Neuronal stem cell (in vitro differentiated cells): Measurements from ENCODE around the gene KLF7. TPM values are rescaled to one million over a fixed set of nuclear protein-coding genes. Genes with fewer than 3 reads are reported as not detected.
A peak's percentile ranks its signal among the peaks of the same experiment; 100 is the strongest.

Source experiments
- DNase-seq: peaks from one replicate; pipeline ENCODE4 v3.0.0-alpha.2; 2013; ENCODE audit warnings: low spot score
- H2AFZ ChIP-seq: one replicate; pipeline ENCODE4 v1.6.1; 2013; ENCODE audit warnings: mild to moderate bottlenecking, low read length, inconsistent platforms
- H2AK5ac ChIP-seq: 2 replicates; pipeline ENCODE4 v1.6.1; 2013; ENCODE audit warnings: low read depth, mild to moderate bottlenecking, inconsistent platforms, low read length, moderate library complexity, mixed read lengths
- H2BK120ac ChIP-seq: 2 replicates; pipeline ENCODE4 v1.6.1; 2013; ENCODE audit warnings: low read depth, mild to moderate bottlenecking, inconsistent platforms, low read length, moderate library complexity, mixed read lengths
- H2BK12ac ChIP-seq: one replicate; pipeline ENCODE4 v1.6.1; 2013; ENCODE audit warnings: low read length, inconsistent platforms
- H2BK15ac ChIP-seq: 2 replicates; pipeline ENCODE4 v1.6.1; 2013; ENCODE audit warnings: mild to moderate bottlenecking, low read length, inconsistent platforms, mixed read lengths
- H2BK5ac ChIP-seq: one replicate; pipeline ENCODE4 v1.6.1; 2013; ENCODE audit warnings: inconsistent platforms, mild to moderate bottlenecking, low read length, moderate library complexity
- H3K14ac ChIP-seq: one replicate; pipeline ENCODE4 v1.6.1; 2013; ENCODE audit warnings: low read length, inconsistent platforms
- H3K18ac ChIP-seq: 2 replicates; pipeline ENCODE4 v1.6.1; 2013; ENCODE audit warnings: low read length, inconsistent platforms
- H3K23ac ChIP-seq: 2 replicates; pipeline ENCODE4 v1.6.1; 2013; ENCODE audit warnings: low read depth, mild to moderate bottlenecking, mixed read lengths, low read length, inconsistent platforms; ENCODE audit not compliant: poor library complexity
- H3K27ac ChIP-seq: replicated peaks from 3 replicates; pipeline ENCODE4 v1.5.1; 2013; ENCODE audit warnings: low read length, inconsistent platforms
- H3K27me3 ChIP-seq, 3 experiments: 2 replicates each; pipeline ENCODE4 v1.6.1; 2013; ENCODE audit warnings: low read length in 3 of 3, mild to moderate bottlenecking in 2 of 3, inconsistent platforms in 1 of 3, low read depth in 1 of 3, mixed read lengths in 1 of 3, moderate library complexity in 1 of 3; ENCODE audit not compliant: control insufficient read depth in 3 of 3, insufficient read depth in 3 of 3
- H3K36me3 ChIP-seq, 2 donors: replicated peaks in 1 of 2; 2 replicates each; pipeline ENCODE4 v1.6.1; 2013; ENCODE audit warnings: low read length in 2 of 2; ENCODE audit not compliant: control insufficient read depth in 2 of 2, insufficient read depth in 2 of 2
- H3K4ac ChIP-seq: 2 replicates; pipeline ENCODE4 v1.6.1; 2013; ENCODE audit warnings: inconsistent platforms, mild to moderate bottlenecking, low read length, moderate library complexity
- H3K4me1 ChIP-seq, 2 donors: 1 replicate in 1 of 2; 2 replicates in 1 of 2; pipeline ENCODE4 v1.6.1; 2013; ENCODE audit warnings: low read length in 2 of 2, low read depth in 1 of 2; ENCODE audit not compliant: control insufficient read depth in 2 of 2, insufficient read depth in 1 of 2
- H3K4me2 ChIP-seq: one replicate; pipeline ENCODE4 v1.6.1; 2013; ENCODE audit warnings: mild to moderate bottlenecking, low read length, inconsistent platforms; ENCODE audit not compliant: insufficient read depth, poor library complexity, severe bottlenecking
- H3K4me3 ChIP-seq, 2 donors: 2 replicates each; pipeline ENCODE4 v1.5.1; 2013; ENCODE audit warnings: low read length in 2 of 2, mild to moderate bottlenecking in 2 of 2, inconsistent platforms in 1 of 2, moderate library complexity in 1 of 2
- H3K79me1 ChIP-seq: one replicate; pipeline ENCODE4 v1.6.1; 2013; ENCODE audit warnings: low read depth, mild to moderate bottlenecking, inconsistent platforms, low read length, moderate library complexity
- H3K9ac ChIP-seq: one replicate; pipeline ENCODE4 v1.6.1; 2013; ENCODE audit warnings: mild to moderate bottlenecking, low read depth, low read length, inconsistent platforms; ENCODE audit not compliant: poor library complexity
- H3K9me3 ChIP-seq, 2 donors: replicated peaks in 1 of 2; 2 replicates each; pipeline versions ENCODE3 to v1.6.1; 2013; ENCODE audit warnings: low read length in 2 of 2, mild to moderate bottlenecking in 2 of 2, inconsistent platforms in 1 of 2, low read depth in 1 of 2, mixed read lengths in 1 of 2, moderate library complexity in 1 of 2; ENCODE audit not compliant: control insufficient read depth in 2 of 2, insufficient read depth in 1 of 2
- H4K8ac ChIP-seq: one replicate; pipeline ENCODE4 v1.6.1; 2013; ENCODE audit warnings: low read depth, mild to moderate bottlenecking, inconsistent platforms, low read length, moderate library complexity
- H4K91ac ChIP-seq: one replicate; pipeline ENCODE4 v1.6.1; 2013; ENCODE audit warnings: low read length, low read depth, mild to moderate bottlenecking, inconsistent platforms; ENCODE audit not compliant: poor library complexity
- WGBS, 2 donors: extraction: QIAGEN DNeasy Blood & Tissue Kit; methylation state at CpG; one replicate each; pipeline ENCODE4 v1.1.7; 2013; ENCODE audit warnings: missing lambda C conversion rate in 2 of 2, mixed read lengths in 1 of 2; ENCODE audit not compliant: insufficient read length in 2 of 2, insufficient replicate concordance in 1 of 2; ENCODE audit errors: extremely low coverage in 2 of 2; 5-methylcytosine and 5-hydroxymethylcytosine counted together
- polyA plus RNA-seq, 2 experiments: library from polyadenylated mRNA; stranded (reverse); fragments of 200-250 nt; gene quantifications; one replicate each; pipeline ENCODE4 v1.2.3, GENCODE V29; 2013

The KLF7 gene
- polyA plus RNA-seq (2013, experiment 1 of 2), result 10.9 TPM
- polyA plus RNA-seq (2013, experiment 2 of 2), result 12.5 TPM

- Histone ChIP-seq H2BK12ac (no peak within 1 kb of the TSS), H2BK5ac (peak within 1 kb of the TSS; percentile 89), H3K18ac (peak within 1 kb of the TSS; percentile 99), H3K23ac (peak within 1 kb of the TSS; percentile 95), H3K9me3 (peaks cover 0 to 3% of the 10 kb centered on the region in 2 donors), H4K91ac (peak within 1 kb of the TSS; percentile 82), H3K79me1 (peaks cover 1% of the 10 kb centered on the region), H3K4ac (peak within 1 kb of the TSS; percentile 97), H2AK5ac (peak within 1 kb of the TSS; percentile 83), H2BK15ac (peak within 1 kb of the TSS; percentile 59), H2BK120ac (no peak within 1 kb of the TSS), H3K36me3 (no peaks in the 10 kb centered on the region), H3K4me2 (peak within 1 kb of the TSS; percentile 92), H3K9ac (peak within 1 kb of the TSS; percentile 87), H3K27me3 (no peaks in the 10 kb centered on the region), H3K4me1 (peaks cover 11 to 30% of the 10 kb centered on the region in 2 donors), H3K27ac (peak within 1 kb of the TSS; percentile 96), H2AFZ (peak within 1 kb of the TSS; percentile 76), H4K8ac (no peak within 1 kb of the TSS), H3K14ac (no peak within 1 kb of the TSS), H3K4me3 (peak within 1 kb of the TSS; percentile 72 to 84)
- WGBS, 2 donors, result no CpG with 5 or more reads among the region's 36 CpGs
- DNase-seq, result no peak
Measured at GRCh38 chr2:207165121-207166038, at the start of gene KLF7. Gene KLF7 (minus strand): TSS chr2:207165948. CDS start chr2:207165568, 380 bp downstream.

- Histone ChIP-seq H3K27ac (no peak overlapping the region), H3K9ac (no peak overlapping the region), H3K23ac (no peak overlapping the region), H3K4me2 (no peak overlapping the region), H2AFZ (no peak overlapping the region), H3K4me1 (peaks cover 1 to 35% of the 10 kb centered on the region in 2 donors), H4K91ac (no peak overlapping the region), H4K8ac (no peak overlapping the region), H2BK15ac (no peak overlapping the region), H3K4ac (no peak overlapping the region), H3K79me1 (no peaks in the 10 kb centered on the region), H2BK12ac (no peak overlapping the region), H2AK5ac (no peak overlapping the region), H2BK5ac (no peak overlapping the region), H3K4me3 (no peak overlapping the region), H3K18ac (no peak overlapping the region), H3K36me3 (no peaks in the 10 kb centered on the region), H2BK120ac (no peak overlapping the region), H3K9me3 (no peaks in the 10 kb centered on the region), H3K14ac (no peak overlapping the region), H3K27me3 (no peaks in the 10 kb centered on the region)
- WGBS, 2 donors, result no CpG with 5 or more reads among the region's 2 CpGs
- no peak for DNase-seq
Measured at GRCh38 chr2:207215308-207215707, 49.6 kb upstream of the KLF7 start.

GRCh38 chr2:207214446-207214845 is 48.7 kb upstream of the KLF7 start:
- H2AK5ac ChIP-seq, result no peak overlapping the region
- no CpG with 5 or more reads among the region's 3 CpGs for WGBS, 2 donors

GRCh38 chr2:207206011-207206410 is 40.3 kb upstream of the KLF7 start:
- DNase-seq, result no peak
- Histone ChIP-seq H2BK12ac (no peak overlapping the region), H3K9me3 (no peaks in the 10 kb centered on the region), H2BK15ac (no peak overlapping the region), H4K8ac (no peak overlapping the region), H3K79me1 (no peaks in the 10 kb centered on the region), H3K14ac (no peak overlapping the region), H2AFZ (no peak overlapping the region), H3K27me3 (no peaks in the 10 kb centered on the region), H2AK5ac (no peak overlapping the region), H3K4me2 (no peak overlapping the region), H3K9ac (no peak overlapping the region), H3K4ac (no peak overlapping the region), H3K4me3 (no peak overlapping the region), H2BK120ac (no peak overlapping the region), H3K18ac (no peak overlapping the region), H3K36me3 (no peaks in the 10 kb centered on the region), H3K27ac (no peak overlapping the region), H2BK5ac (no peak overlapping the region), H3K4me1 (peaks cover 0 to 4% of the 10 kb centered on the region in 2 donors), H3K23ac (no peak overlapping the region), H4K91ac (no peak overlapping the region)
- no CpG with 5 or more reads among the region's 3 CpGs for WGBS, 2 donors

More at GRCh38 chr2:207214446-207214845, 48.7 kb upstream of the KLF7 start:
- no peaks in the 10 kb centered on the region for H3K9me3 ChIP-seq
- H3K27me3 ChIP-seq, result no peaks in the 10 kb centered on the region
- no peak overlapping the region for H2BK5ac ChIP-seq
- H3K9ac ChIP-seq, result no peak overlapping the region
- no peak overlapping the region for H4K8ac ChIP-seq
- H3K4ac ChIP-seq, result no peak overlapping the region
- peaks cover 1 to 26% of the 10 kb centered on the region in 2 donors for H3K4me1 ChIP-seq
- DNase-seq, result no peak
- H4K91ac ChIP-seq, result no peak overlapping the region
- no peak overlapping the region for H3K23ac ChIP-seq
- no peak overlapping the region for H3K27ac ChIP-seq
- no peak overlapping the region for H2BK15ac ChIP-seq
- no peak overlapping the region for H2BK120ac ChIP-seq
- H3K79me1 ChIP-seq, result no peaks in the 10 kb centered on the region
- no peak overlapping the region for H3K4me2 ChIP-seq
- no peak overlapping the region for H3K4me3 ChIP-seq
- no peak overlapping the region for H3K14ac ChIP-seq
- no peak overlapping the region for H2AFZ ChIP-seq
- H2BK12ac ChIP-seq, result no peak overlapping the region
- no peak overlapping the region for H3K18ac ChIP-seq
- H3K36me3 ChIP-seq, result no peaks in the 10 kb centered on the region
